HepG2 (cell line): ENCODE results near the gene RBCK1. TPM values are rescaled to one million over a fixed set of nuclear protein-coding genes. Genes with fewer than 3 reads are reported as not detected.
A peak's percentile ranks its signal among the peaks of the same experiment; 100 is the strongest.

Experiments used
- HOXA7 ChIP-seq: sonication (generic); formaldehyde crosslinking; IDR thresholded peaks from 2 replicates; pipeline ENCODE4 v1.8.1; 2022; ENCODE audit warnings: mild to moderate bottlenecking, missing genetic modification reagents, moderate library complexity
- KAT8 ChIP-seq: IDR thresholded peaks from 2 replicates; pipeline ENCODE4 v1.6.1; 2016; ENCODE audit warnings: missing genetic modification reagents, missing compliant biosample characterization
- KIAA2018 ChIP-seq: sonication (generic); formaldehyde crosslinking; IDR thresholded peaks from 2 replicates; pipeline ENCODE4 v1.5.0; 2020; ENCODE audit warnings: mild to moderate bottlenecking, missing genetic modification reagents, borderline replicate concordance
- NFRKB ChIP-seq: fragments of 450-650 bp; IDR thresholded peaks from 2 replicates; pipeline ENCODE4 v1.6.1; 2017
- NFYB ChIP-seq: sonication (generic); formaldehyde crosslinking; IDR thresholded peaks from 2 replicates; pipeline ENCODE4 v1.4.0; 2020; ENCODE audit warnings: missing genetic modification reagents
- RCOR2 ChIP-seq: IDR thresholded peaks from 2 replicates; pipeline ENCODE4 v1.6.1; 2016; ENCODE audit warnings: missing biosample characterization, missing genetic modification reagents
- SALL1 ChIP-seq: sonication (generic); formaldehyde crosslinking; IDR thresholded peaks from 2 replicates; pipeline ENCODE4 v1.8.0; 2022; ENCODE audit warnings: mild to moderate bottlenecking, missing genetic modification reagents
- SPEN ChIP-seq: sonication (generic); formaldehyde crosslinking; IDR thresholded peaks from 2 replicates; pipeline ENCODE4 v1.5.1; 2020; ENCODE audit warnings: low read depth, mild to moderate bottlenecking, missing genetic modification reagents
- TERF1 ChIP-seq: sonication (generic); formaldehyde crosslinking; IDR thresholded peaks from 2 replicates; pipeline ENCODE4 v1.8.0; 2022; ENCODE audit warnings: mild to moderate bottlenecking, missing genetic modification reagents, moderate library complexity
- ZMYM3 ChIP-seq: sonication (generic); formaldehyde crosslinking; IDR thresholded peaks from 2 replicates; pipeline ENCODE4 v1.5.1; 2020; ENCODE audit warnings: mild to moderate bottlenecking, missing genetic modification reagents
- ZMYM4 ChIP-seq: sonication (generic); formaldehyde crosslinking; IDR thresholded peaks from 2 replicates; pipeline ENCODE4 v1.8.1; 2023; ENCODE audit warnings: mild to moderate bottlenecking, missing genetic modification reagents
- ZNF564 ChIP-seq: sonication (generic); formaldehyde crosslinking; IDR thresholded peaks from 2 replicates; pipeline ENCODE4 v1.8.1; 2023; ENCODE audit warnings: mild to moderate bottlenecking, missing genetic modification reagents
- ZNF597 ChIP-seq: sonication (generic); formaldehyde crosslinking; IDR thresholded peaks from 2 replicates; pipeline ENCODE4 v1.5.0; 2020; ENCODE audit warnings: missing genetic modification reagents
- polyA plus RNA-seq, 8 experiments: library from polyadenylated mRNA; depleted of rRNA in 3 of 8; stranded (reverse) in 7 of 8; unstranded in 1 of 8; fragments of >200 nt; fragmentation: Illumina TruSeq in 4 of 8; extraction: Trizol in 4 of 8; gene quantifications; 2 replicates each; pipeline versions ENCODE4 v1.2.1 to v1.2.3, GENCODE V29; 2011 to 2016; ENCODE audit warnings: low read depth in 4 of 8, missing spikeins in 1 of 8, mixed read lengths in 1 of 8; ENCODE audit not compliant: insufficient read depth in 1 of 8
- total RNA-seq, 5 experiments: library from RNA; depleted of rRNA; stranded (reverse); fragments of >200 nt; fragmentation: Illumina TruSeq; extraction: Trizol; gene quantifications; 2 replicates each; pipeline ENCODE4 v1.2.3, GENCODE V29; 2016; ENCODE audit warnings: low read depth in 1 of 5
- TF ChIP-seq, protein P1 (sequence below): sonication (generic); formaldehyde crosslinking; IDR thresholded peaks from 2 replicates; pipeline ENCODE4 v1.4.0; 2020; ENCODE audit warnings: missing genetic modification reagents, borderline replicate concordance
- TF ChIP-seq, protein P2 (sequence below): sonication (generic); formaldehyde crosslinking; conservative IDR thresholded peaks from 2 replicates; pipeline ENCODE4 v1.8.1; 2023; ENCODE audit warnings: missing genetic modification reagents

RBCK1 gene
- total and polyA plus RNA-seq, 2 of the 13 experiments (the other 11 are each of a cell fraction or from before 2014, with no cell fraction given): 149 to 215 TPM

GRCh38 chr20:366041-366718, 41.9 kb upstream of the RBCK1 start (continued):
- TF ChIP-seq ZNF597 (CRISPR knock-in tag) (no peak), KIAA2018 (no peak), KAT8 (CRISPR knock-in tag) (0 out of 2 replicates have a peak, but pooled peaks have one; percentile 18), SPEN (CRISPR knock-in tag) (no peak), ZMYM4 (no peak), ZNF564 (CRISPR knock-in tag) (no peak), NFRKB (no peak), RCOR2 (CRISPR knock-in tag) (no peak), ZMYM3 (CRISPR knock-in tag) (no peak), SALL1 (peak; percentile 39; the same call in 1 of the 2 replicates), NFYB (CRISPR knock-in tag) (no peak), TERF1 (no peak), HOXA7 (CRISPR knock-in tag) (no peak)
- TF ChIP-seq, protein P1, sequence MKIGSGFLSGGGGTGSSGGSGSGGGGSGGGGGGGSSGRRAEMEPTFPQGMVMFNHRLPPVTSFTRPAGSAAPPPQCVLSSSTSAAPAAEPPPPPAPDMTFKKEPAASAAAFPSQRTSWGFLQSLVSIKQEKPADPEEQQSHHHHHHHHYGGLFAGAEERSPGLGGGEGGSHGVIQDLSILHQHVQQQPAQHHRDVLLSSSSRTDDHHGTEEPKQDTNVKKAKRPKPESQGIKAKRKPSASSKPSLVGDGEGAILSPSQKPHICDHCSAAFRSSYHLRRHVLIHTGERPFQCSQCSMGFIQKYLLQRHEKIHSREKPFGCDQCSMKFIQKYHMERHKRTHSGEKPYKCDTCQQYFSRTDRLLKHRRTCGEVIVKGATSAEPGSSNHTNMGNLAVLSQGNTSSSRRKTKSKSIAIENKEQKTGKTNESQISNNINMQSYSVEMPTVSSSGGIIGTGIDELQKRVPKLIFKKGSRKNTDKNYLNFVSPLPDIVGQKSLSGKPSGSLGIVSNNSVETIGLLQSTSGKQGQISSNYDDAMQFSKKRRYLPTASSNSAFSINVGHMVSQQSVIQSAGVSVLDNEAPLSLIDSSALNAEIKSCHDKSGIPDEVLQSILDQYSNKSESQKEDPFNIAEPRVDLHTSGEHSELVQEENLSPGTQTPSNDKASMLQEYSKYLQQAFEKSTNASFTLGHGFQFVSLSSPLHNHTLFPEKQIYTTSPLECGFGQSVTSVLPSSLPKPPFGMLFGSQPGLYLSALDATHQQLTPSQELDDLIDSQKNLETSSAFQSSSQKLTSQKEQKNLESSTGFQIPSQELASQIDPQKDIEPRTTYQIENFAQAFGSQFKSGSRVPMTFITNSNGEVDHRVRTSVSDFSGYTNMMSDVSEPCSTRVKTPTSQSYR: no peak
- TF ChIP-seq, protein P2, sequence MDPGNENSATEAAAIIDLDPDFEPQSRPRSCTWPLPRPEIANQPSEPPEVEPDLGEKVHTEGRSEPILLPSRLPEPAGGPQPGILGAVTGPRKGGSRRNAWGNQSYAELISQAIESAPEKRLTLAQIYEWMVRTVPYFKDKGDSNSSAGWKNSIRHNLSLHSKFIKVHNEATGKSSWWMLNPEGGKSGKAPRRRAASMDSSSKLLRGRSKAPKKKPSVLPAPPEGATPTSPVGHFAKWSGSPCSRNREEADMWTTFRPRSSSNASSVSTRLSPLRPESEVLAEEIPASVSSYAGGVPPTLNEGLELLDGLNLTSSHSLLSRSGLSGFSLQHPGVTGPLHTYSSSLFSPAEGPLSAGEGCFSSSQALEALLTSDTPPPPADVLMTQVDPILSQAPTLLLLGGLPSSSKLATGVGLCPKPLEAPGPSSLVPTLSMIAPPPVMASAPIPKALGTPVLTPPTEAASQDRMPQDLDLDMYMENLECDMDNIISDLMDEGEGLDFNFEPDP: no peak
